ENCODE measurements around the gene ARSB. TPM values are rescaled to one million over a fixed set of nuclear protein-coding genes. Genes with fewer than 3 reads are reported as not detected.

Gene ARSB
- total RNA-seq, 1 donor from 2014 or later: 14.3 TPM

DNA sequence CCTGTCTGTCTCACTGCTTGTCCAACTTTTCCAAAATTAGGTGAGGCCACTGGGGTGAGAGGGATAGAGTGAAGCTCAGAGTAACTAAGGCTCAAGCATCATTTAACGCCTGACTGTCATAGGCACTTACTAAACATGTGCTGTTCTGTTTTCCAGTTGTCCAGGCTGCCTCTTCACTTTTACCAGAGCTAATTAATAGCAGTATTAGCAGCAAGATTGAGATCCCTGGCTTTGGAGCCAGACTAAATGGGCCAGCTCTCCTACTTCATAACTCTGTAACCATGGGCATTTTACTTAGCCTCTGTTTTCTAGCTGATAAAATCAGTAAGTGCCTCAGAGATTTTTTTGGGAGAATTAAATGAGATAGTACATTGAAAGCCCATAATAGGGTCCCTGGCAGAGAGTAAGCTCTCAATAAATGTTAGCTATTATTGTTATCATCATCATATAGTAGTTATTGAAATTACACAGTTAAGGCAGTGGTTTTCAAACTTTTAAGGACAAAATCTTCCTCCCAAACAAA lies 190.4 kb downstream of the ARSB start:
- DNase-seq: no peak
- H3K4me3 ChIP-seq: no peak overlapping the region
- no peaks in the 10 kb centered on the region for H3K9me3 ChIP-seq (replicated peaks)
- intact Hi-C loops (cut with micrococcal nuclease): no loop called here
- H3K4me1 ChIP-seq: no peaks in the 10 kb centered on the region
- H3K27me3 ChIP-seq (ENCODE audit: low read depth): no peaks in the 10 kb centered on the region
- TF ChIP-seq, protein P1, sequence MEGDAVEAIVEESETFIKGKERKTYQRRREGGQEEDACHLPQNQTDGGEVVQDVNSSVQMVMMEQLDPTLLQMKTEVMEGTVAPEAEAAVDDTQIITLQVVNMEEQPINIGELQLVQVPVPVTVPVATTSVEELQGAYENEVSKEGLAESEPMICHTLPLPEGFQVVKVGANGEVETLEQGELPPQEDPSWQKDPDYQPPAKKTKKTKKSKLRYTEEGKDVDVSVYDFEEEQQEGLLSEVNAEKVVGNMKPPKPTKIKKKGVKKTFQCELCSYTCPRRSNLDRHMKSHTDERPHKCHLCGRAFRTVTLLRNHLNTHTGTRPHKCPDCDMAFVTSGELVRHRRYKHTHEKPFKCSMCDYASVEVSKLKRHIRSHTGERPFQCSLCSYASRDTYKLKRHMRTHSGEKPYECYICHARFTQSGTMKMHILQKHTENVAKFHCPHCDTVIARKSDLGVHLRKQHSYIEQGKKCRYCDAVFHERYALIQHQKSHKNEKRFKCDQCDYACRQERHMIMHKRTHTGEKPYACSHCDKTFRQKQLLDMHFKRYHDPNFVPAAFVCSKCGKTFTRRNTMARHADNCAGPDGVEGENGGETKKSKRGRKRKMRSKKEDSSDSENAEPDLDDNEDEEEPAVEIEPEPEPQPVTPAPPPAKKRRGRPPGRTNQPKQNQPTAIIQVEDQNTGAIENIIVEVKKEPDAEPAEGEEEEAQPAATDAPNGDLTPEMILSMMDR (IDR thresholded peaks at IDR 0.05; ENCODE audit: borderline replicate concordance): no peak
- H3K36me3 ChIP-seq: no peaks in the 10 kb centered on the region
- no peak overlapping the region for H3K27ac ChIP-seq (replicated peaks)

DNA sequence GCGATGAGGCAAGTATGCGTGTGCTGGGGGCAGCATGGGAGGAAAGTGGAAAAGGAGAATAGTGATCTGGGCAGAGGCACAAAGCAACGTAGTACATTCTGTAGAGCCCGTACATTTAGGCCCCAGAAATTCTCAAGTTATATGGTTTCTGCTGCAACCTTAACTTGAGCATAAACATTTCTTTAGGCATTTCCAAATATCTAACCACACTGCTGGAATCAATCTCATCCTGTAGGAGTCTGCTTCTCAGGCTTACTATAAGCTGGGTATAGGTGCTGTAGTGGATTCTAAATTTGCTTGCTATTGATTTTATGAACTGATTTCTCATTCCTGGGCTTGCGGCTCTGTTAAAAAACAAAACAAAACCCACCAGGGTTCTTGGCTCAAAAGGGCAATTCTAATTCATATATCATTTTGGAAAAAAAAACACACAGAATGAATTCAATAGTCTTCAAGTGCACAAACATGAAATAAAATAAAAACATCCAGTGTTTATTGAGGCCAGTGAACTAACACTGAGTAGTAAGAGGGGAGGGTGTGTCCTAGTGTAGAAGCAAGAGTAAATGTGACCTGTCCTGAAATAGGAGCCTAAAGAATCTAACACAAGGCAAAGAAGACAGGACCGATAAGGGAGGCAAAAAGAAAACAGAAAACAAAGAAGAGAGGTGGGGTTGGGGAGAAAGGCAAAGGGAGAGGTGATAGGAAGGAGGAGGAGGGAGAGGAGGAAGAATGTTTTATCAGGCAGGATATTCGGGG lies 191.0 kb downstream of the ARSB start:
- TF ChIP-seq, protein P1 (IDR thresholded peaks at IDR 0.05; ENCODE audit: borderline replicate concordance): no peak
- Histone ChIP-seq H3K27ac (replicated peaks) (no peak overlapping the region), H3K4me3 (no peak overlapping the region), H3K27me3 (ENCODE audit: low read depth) (no peaks in the 10 kb centered on the region), H3K9me3 (replicated peaks) (no peaks in the 10 kb centered on the region), H3K4me1 (no peaks in the 10 kb centered on the region), H3K36me3 (no peaks in the 10 kb centered on the region)
- intact Hi-C loops (cut with micrococcal nuclease): no loop called here
- no peak for DNase-seq

DNA sequence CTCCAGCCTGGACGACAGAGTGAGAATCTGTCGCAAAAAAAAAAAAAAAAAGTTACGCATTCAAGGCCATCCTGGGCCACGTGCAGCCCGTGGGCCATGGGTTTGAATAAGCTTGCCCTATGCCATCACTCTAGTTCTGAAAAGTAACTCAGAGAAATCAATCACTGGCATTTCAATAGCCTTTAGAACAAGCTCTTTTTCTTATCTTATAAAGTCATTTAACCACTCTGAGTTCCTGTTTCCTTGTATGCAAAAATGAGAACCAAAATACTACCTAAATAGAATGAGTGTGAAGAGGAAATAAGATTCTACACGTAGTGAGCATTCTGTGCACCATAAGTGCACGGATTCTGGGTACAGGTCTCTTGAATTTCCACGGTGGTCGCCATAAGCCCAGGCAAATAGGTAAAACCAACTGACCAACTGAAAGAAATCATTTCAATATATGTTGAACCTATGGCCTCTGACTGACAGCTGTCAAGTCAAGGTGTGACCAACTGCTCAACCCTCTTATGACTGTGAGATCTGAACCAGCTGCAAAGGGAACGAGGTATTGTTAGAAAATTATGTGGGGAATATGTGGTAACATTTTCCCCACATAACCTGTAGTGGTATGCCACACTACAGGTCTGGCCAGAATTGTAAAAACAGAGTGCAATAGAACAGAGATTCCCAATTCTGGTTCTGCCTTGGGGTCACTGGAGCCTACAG lies 192.6 kb downstream of the ARSB start:
- H3K9me3 ChIP-seq (replicated peaks): no peaks in the 10 kb centered on the region
- no peak for DNase-seq
- H3K36me3 ChIP-seq: no peaks in the 10 kb centered on the region
- no peak overlapping the region for H3K4me3 ChIP-seq
- intact Hi-C loops (cut with micrococcal nuclease): no loop called here
- no peak overlapping the region for H3K27ac ChIP-seq (replicated peaks)
- H3K27me3 ChIP-seq (ENCODE audit: low read depth): no peaks in the 10 kb centered on the region
- no peaks in the 10 kb centered on the region for H3K4me1 ChIP-seq
- TF ChIP-seq, protein P1 (IDR thresholded peaks at IDR 0.05; ENCODE audit: borderline replicate concordance): no peak

DNA sequence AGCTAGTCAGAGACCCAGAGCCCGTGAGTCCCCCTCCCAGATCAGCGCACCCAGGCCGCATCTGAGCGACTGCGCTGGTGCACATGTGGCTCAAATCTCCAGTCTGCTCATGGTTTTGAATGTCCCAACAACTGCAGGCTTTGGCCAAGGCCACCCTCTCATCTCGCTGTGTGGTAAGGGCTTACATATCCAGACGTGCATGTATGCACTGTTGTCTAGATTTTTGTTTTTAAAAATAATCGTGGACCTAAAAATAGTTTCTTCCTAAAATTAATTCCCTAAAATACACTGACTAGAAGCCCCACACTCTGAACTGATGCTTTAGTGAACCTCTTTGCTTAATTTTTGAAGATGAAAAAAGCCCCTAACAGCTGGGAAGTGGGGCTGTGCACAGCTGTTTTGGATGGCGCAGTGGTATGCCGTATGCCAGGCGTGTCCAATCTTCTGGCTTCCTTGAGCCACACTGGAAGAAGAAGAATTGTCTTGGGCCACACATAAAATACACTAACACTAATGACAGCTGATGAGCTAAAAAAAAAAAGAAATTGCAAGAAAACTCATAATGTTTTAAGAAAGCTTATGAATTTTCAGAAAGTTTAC lies 193.5 kb downstream of the ARSB start:
- no peak overlapping the region for H3K4me3 ChIP-seq
- H3K9me3 ChIP-seq (replicated peaks): no peaks in the 10 kb centered on the region
- no peak for DNase-seq
- H3K36me3 ChIP-seq: no peaks in the 10 kb centered on the region
- H3K4me1 ChIP-seq: no peaks in the 10 kb centered on the region
- intact Hi-C loops (cut with micrococcal nuclease): no loop called here
- TF ChIP-seq, protein P1 (IDR thresholded peaks at IDR 0.05; ENCODE audit: borderline replicate concordance): no peak
- H3K27ac ChIP-seq (replicated peaks): no peak overlapping the region
- no peaks in the 10 kb centered on the region for H3K27me3 ChIP-seq (ENCODE audit: low read depth)

DNA sequence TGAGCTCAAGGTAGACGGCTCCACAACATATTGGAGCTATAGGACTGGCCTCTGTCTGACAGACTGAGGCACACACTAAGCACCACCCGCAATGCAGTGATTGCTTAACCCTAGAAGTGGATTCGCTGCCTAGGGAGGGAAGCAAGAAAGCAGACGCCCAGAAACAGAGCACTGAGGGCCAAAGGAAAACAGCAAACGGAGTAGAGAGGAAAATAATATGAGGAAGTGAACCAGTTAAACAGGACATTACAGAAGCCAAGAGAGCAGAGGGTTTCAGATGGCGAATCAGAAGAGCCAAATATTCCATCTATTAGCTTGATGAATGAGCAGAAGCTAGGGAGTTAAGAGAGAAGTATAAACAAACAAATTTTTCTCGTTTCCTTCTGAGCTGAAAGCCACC lies 197.3 kb downstream of the ARSB start:
- no peaks in the 10 kb centered on the region for H3K27me3 ChIP-seq (ENCODE audit: low read depth)
- DNase-seq: no peak
- intact Hi-C loops (cut with micrococcal nuclease): no loop called here
- TF ChIP-seq, protein P1 (IDR thresholded peaks at IDR 0.05; ENCODE audit: borderline replicate concordance): no peak
- H3K36me3 ChIP-seq: no peaks in the 10 kb centered on the region
- H3K4me3 ChIP-seq: no peak overlapping the region
- peak overlapping the region; percentile 41 for H3K27ac ChIP-seq (replicated peaks)
- H3K9me3 ChIP-seq (replicated peaks): peaks cover 10% of the 10 kb centered on the region
- H3K4me1 ChIP-seq: no peaks in the 10 kb centered on the region

All from left ventricle myocardium inferior (tissue), 1 donor.